Caco-2 (cell line): ENCODE results near the gene AUH. TPM values are rescaled to one million over a fixed set of nuclear protein-coding genes. Genes with fewer than 3 reads are reported as not detected.
"Not testable (repeated sequence)": the region's sequence is repeated elsewhere in the genome, so short reads cannot be mapped to it uniquely, and the experiment has no call there.

Source experiments
- BruUV-seq: library from RNA; stranded (reverse); fragments of 400-500 nt; replicated peaks from 2 replicates; lab custom pipeline; 2021; lab: Mats Ljungman, UMichigan
- CTCF ChIA-PET: fragments of 300-600 bp; sonication (Branson Sonifier 250); formaldehyde crosslinking; loops from one replicate; lab custom pipeline; 2022; ENCODE audit warnings: antibody characterized with exemption; lab: Charles Lee
- POLR2A ChIA-PET: fragments of 300-600 bp; sonication (Branson Sonifier 250); formaldehyde crosslinking; loops from one replicate; lab custom pipeline; 2022; ENCODE audit warnings: antibody characterized with exemption; lab: Charles Lee
- DNase-seq, 2 experiments: peaks; one replicate each; pipeline versions ENCODE4 v3.0.0 to v3.0.0-alpha.2; 2020 to 2022
- H3K27me3 ChIP-seq: replicated peaks from 2 replicates; pipeline ENCODE4 v1.6.0; 2011; ENCODE audit warnings: low read length; ENCODE audit not compliant: control insufficient read depth, insufficient read depth
- H3K36me3 ChIP-seq: 2 replicates; pipeline ENCODE4 v1.5.1; 2011; ENCODE audit warnings: low read length; ENCODE audit not compliant: control insufficient read depth, insufficient read depth
- H3K4me1 ChIP-seq: fragments of 250-450 bp; sonication (Bioruptor Pico); 2 replicates; pipeline ENCODE4 v1.5.1; 2020; ENCODE audit warnings: mild to moderate bottlenecking
- H3K4me3 ChIP-seq: 2 replicates; pipeline ENCODE4 v1.5.1; 2011; ENCODE audit warnings: low read depth, mild to moderate bottlenecking, control low read depth, low read length
- H3K9me3 ChIP-seq: fragments of 250-450 bp; sonication (Bioruptor Pico); 2 replicates; pipeline ENCODE4 v1.5.1; 2020; ENCODE audit warnings: mild to moderate bottlenecking, moderate library complexity
- H3K27ac Mint-ChIP-seq: one replicate; pipeline ENCODE4 v1.8.0; 2022; ENCODE audit warnings: mixed read lengths; ENCODE audit not compliant: unreplicated experiment
- H3K27me3 Mint-ChIP-seq: one replicate; pipeline ENCODE4 v1.8.0; 2022; ENCODE audit warnings: mixed read lengths; ENCODE audit not compliant: insufficient read depth, unreplicated experiment
- H3K36me3 Mint-ChIP-seq: one replicate; pipeline ENCODE4 v1.8.0; 2022; ENCODE audit warnings: mild to moderate bottlenecking, mixed read lengths; ENCODE audit not compliant: insufficient read depth, unreplicated experiment
- H3K4me1 Mint-ChIP-seq: one replicate; pipeline ENCODE4 v1.8.0; 2022; ENCODE audit warnings: low read depth, mixed read lengths; ENCODE audit not compliant: unreplicated experiment
- H3K4me3 Mint-ChIP-seq: one replicate; pipeline ENCODE4 v1.8.0; 2022; ENCODE audit warnings: mild to moderate bottlenecking, moderate library complexity, mixed read lengths; ENCODE audit not compliant: unreplicated experiment
- H3K9me3 Mint-ChIP-seq: one replicate; pipeline ENCODE4 v1.8.0; 2022; ENCODE audit warnings: mixed read lengths; ENCODE audit not compliant: unreplicated experiment
- intact Hi-C: fragments of 100-400 bp; cut with micrococcal nuclease; formaldehyde crosslinking; loops from one replicate; pipeline ENCODE4 v1.10.0; 2022; ENCODE audit not compliant: unreplicated experiment
- total RNA-seq: library from RNA; stranded (reverse); gene quantifications from 2 replicates; pipeline ENCODE4 v1.2.3, GENCODE V29; 2022
- TF ChIP-seq, protein P1 (sequence below), 2 experiments: fragments of 200-600 bp in 1 of 2; IDR thresholded peaks; 1 replicate in 1 of 2; 2 replicates in 1 of 2; pipeline versions ENCODE4 v1.5.1 to v1.8.0; 2011 to 2022; ENCODE audit warnings: antibody characterized with exemption in 1 of 2, control low read depth in 1 of 2, inconsistent platforms in 1 of 2, low read depth in 1 of 2, low read length in 1 of 2, mild to moderate bottlenecking in 1 of 2, moderate library complexity in 1 of 2; ENCODE audit not compliant: insufficient read depth in 1 of 2, severe bottlenecking in 1 of 2, unreplicated experiment in 1 of 2

The AUH gene
- total RNA-seq, 1 experiment from 2014 or later: 10.3 TPM

- POLR2A ChIA-PET: no interaction called here
- no peak overlapping the region for H3K4me3 ChIP-seq
- no peaks in the 10 kb centered on the region for H3K36me3 ChIP-seq
- DNase-seq: no peak
- no peaks in the 10 kb centered on the region for H3K27me3 ChIP-seq
- H3K27me3 Mint-ChIP-seq: no peaks in the 10 kb centered on the region
- no TSS peak for BruUV-seq
- intact Hi-C loops: no loop called here
- CTCF ChIA-PET: interaction anchor here (0.5 kb wide), 1 partner anchor 355 kb away, joined by 3 read pairs; no protein-coding TSS in a partner anchor
- H3K9me3 Mint-ChIP-seq: no peaks in the 10 kb centered on the region
- TF ChIP-seq, protein P1, sequence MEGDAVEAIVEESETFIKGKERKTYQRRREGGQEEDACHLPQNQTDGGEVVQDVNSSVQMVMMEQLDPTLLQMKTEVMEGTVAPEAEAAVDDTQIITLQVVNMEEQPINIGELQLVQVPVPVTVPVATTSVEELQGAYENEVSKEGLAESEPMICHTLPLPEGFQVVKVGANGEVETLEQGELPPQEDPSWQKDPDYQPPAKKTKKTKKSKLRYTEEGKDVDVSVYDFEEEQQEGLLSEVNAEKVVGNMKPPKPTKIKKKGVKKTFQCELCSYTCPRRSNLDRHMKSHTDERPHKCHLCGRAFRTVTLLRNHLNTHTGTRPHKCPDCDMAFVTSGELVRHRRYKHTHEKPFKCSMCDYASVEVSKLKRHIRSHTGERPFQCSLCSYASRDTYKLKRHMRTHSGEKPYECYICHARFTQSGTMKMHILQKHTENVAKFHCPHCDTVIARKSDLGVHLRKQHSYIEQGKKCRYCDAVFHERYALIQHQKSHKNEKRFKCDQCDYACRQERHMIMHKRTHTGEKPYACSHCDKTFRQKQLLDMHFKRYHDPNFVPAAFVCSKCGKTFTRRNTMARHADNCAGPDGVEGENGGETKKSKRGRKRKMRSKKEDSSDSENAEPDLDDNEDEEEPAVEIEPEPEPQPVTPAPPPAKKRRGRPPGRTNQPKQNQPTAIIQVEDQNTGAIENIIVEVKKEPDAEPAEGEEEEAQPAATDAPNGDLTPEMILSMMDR (IDR thresholded peaks at IDR 0.05; ENCODE audit: insufficient read depth in 1 of 2, low read depth in 1 of 2, low read length in 1 of 2, severe bottlenecking in 1 of 2, unreplicated experiment in 1 of 2): no peak
- no peak overlapping the region for H3K4me3 Mint-ChIP-seq
- peaks cover 9% of the 10 kb centered on the region; the same call in 1 of the 2 replicates for H3K4me1 ChIP-seq
- no peak overlapping the region for H3K27ac Mint-ChIP-seq
- H3K9me3 ChIP-seq: no peaks in the 10 kb centered on the region
- H3K4me1 Mint-ChIP-seq: no peaks in the 10 kb centered on the region
- H3K36me3 Mint-ChIP-seq: no peaks in the 10 kb centered on the region
These were observed 30.7 kb upstream of the AUH start for GRCh38 chr9:91392435-91392834.

- ChIA-PET CTCF (no interaction called here), POLR2A (no interaction called here)
- TF ChIP-seq, protein P1 (IDR thresholded peaks at IDR 0.05; ENCODE audit: insufficient read depth in 1 of 2, low read depth in 1 of 2, low read length in 1 of 2, severe bottlenecking in 1 of 2, unreplicated experiment in 1 of 2): no peak
- H3K9me3 ChIP-seq: no peaks in the 10 kb centered on the region
- BruUV-seq: no TSS peak
- no peaks in the 10 kb centered on the region for H3K36me3 ChIP-seq
- intact Hi-C loops: no loop called here
- H3K4me1 ChIP-seq: peaks cover 9% of the 10 kb centered on the region; the same call in 1 of the 2 replicates
- H3K27me3 ChIP-seq: no peaks in the 10 kb centered on the region
- no peaks in the 10 kb centered on the region for H3K4me1 Mint-ChIP-seq
- H3K36me3 Mint-ChIP-seq: no peaks in the 10 kb centered on the region
- no peak overlapping the region for H3K27ac Mint-ChIP-seq
- H3K4me3 ChIP-seq: no peak overlapping the region
- H3K4me3 Mint-ChIP-seq: no peak overlapping the region
- DNase-seq: no peak
- H3K27me3 Mint-ChIP-seq: no peaks in the 10 kb centered on the region
- H3K9me3 Mint-ChIP-seq: no peaks in the 10 kb centered on the region
These were observed 30.1 kb upstream of the AUH start for GRCh38 chr9:91391818-91392217.

- Mint-ChIP-seq H3K4me3 (no peak overlapping the region), H3K36me3 (no peaks in the 10 kb centered on the region), H3K27me3 (no peaks in the 10 kb centered on the region), H3K27ac (no peak overlapping the region), H3K4me1 (no peaks in the 10 kb centered on the region), H3K9me3 (no peaks in the 10 kb centered on the region)
- no peaks in the 10 kb centered on the region for H3K36me3 ChIP-seq
- peaks cover 9% of the 10 kb centered on the region; the same call in 1 of the 2 replicates for H3K4me1 ChIP-seq
- intact Hi-C loops: no loop called here
- H3K9me3 ChIP-seq: no peaks in the 10 kb centered on the region
- DNase-seq: no peak
- no peaks in the 10 kb centered on the region for H3K27me3 ChIP-seq
- POLR2A ChIA-PET: no interaction called here
- no TSS peak for BruUV-seq
- no peak overlapping the region for H3K4me3 ChIP-seq
- CTCF ChIA-PET: no interaction called here
- TF ChIP-seq, protein P1 (IDR thresholded peaks at IDR 0.05; ENCODE audit: insufficient read depth in 1 of 2, low read depth in 1 of 2, low read length in 1 of 2, severe bottlenecking in 1 of 2, unreplicated experiment in 1 of 2): no peak
These were observed 29.7 kb upstream of the AUH start for GRCh38 chr9:91391412-91391811.

- H3K9me3 ChIP-seq, H3K27ac Mint-ChIP-seq, H3K36me3 Mint-ChIP-seq, POLR2A ChIA-PET, BruUV-seq, H3K4me1 ChIP-seq, H3K4me1 Mint-ChIP-seq, H3K9me3 Mint-ChIP-seq, H3K4me3 ChIP-seq, H3K4me3 Mint-ChIP-seq, H3K27me3 Mint-ChIP-seq, H3K36me3 ChIP-seq, H3K27me3 ChIP-seq, CTCF ChIA-PET, DNase-seq, intact Hi-C loops: not testable (repeated sequence)
These were observed 28.0 kb upstream of the AUH start for GRCh38 chr9:91389686-91390085.
